Peyer's patch (tissue), 4 donors: ENCODE results near the gene ABCA2. TPM values are rescaled to one million over a fixed set of nuclear protein-coding genes. Genes with fewer than 3 reads are reported as not detected.

ENCODE experiments used
- DNase-seq, 3 donors: peaks; one replicate each; pipeline ENCODE4 v3.0.0-alpha.2; 2017 to 2019
- H3K27ac ChIP-seq, 4 donors: fragments of 200-600 bp; sonication (generic); one replicate each; pipeline ENCODE4 v1.5.1; 2016 to 2019
- H3K27me3 ChIP-seq, 2 donors: fragments of 200-600 bp; sonication (generic); one replicate each; pipeline ENCODE4 v1.5.1; 2019
- H3K36me3 ChIP-seq, 3 donors: fragments of 200-600 bp; sonication (generic); one replicate each; pipeline ENCODE4 v1.5.1; 2016 to 2019
- H3K4me1 ChIP-seq, 4 donors: fragments of 200-600 bp; sonication (generic); one replicate each; pipeline ENCODE4 v1.5.1; 2016 to 2019
- H3K4me3 ChIP-seq, 4 donors: fragments of 200-600 bp; sonication (generic); 1 replicate in 3 of 4; 2 replicates in 1 of 4; pipeline ENCODE4 v1.5.1; 2016 to 2019; ENCODE audit warnings: mild to moderate bottlenecking in 1 of 4
- H3K9me3 ChIP-seq, 4 donors: fragments of 200-600 bp; sonication (generic); one replicate each; pipeline ENCODE4 v1.5.1; 2016 to 2019; ENCODE audit warnings: mild to moderate bottlenecking in 1 of 4
- POLR2A ChIP-seq, 2 donors: fragments of 450-650 bp; IDR thresholded peaks; one replicate each; pipeline ENCODE4 v1.5.1; 2017; ENCODE audit warnings: antibody characterized with exemption in 2 of 2, mild to moderate bottlenecking in 2 of 2, moderate library complexity in 2 of 2
- total RNA-seq, 4 donors: library from RNA; depleted of rRNA; stranded (reverse); fragments of >200 nt; gene quantifications; one replicate each; pipeline ENCODE4 v1.1.0, GENCODE V29; 2016
- TF ChIP-seq, protein P1 (sequence below), 6 experiments: fragments of 450-650 bp in 4 of 6; fragments of 200-600 bp in 2 of 6; sonication (generic) in 1 of 6; IDR thresholded peaks; one replicate each; pipeline ENCODE4 v1.5.1; 2017 to 2019; ENCODE audit warnings: antibody characterized with exemption in 6 of 6, mild to moderate bottlenecking in 3 of 6, moderate library complexity in 1 of 6

Gene ABCA2
- total RNA-seq, 4 donors from 2014 or later = 46.4 to 69.0 (median 49.0) TPM

DNA sequence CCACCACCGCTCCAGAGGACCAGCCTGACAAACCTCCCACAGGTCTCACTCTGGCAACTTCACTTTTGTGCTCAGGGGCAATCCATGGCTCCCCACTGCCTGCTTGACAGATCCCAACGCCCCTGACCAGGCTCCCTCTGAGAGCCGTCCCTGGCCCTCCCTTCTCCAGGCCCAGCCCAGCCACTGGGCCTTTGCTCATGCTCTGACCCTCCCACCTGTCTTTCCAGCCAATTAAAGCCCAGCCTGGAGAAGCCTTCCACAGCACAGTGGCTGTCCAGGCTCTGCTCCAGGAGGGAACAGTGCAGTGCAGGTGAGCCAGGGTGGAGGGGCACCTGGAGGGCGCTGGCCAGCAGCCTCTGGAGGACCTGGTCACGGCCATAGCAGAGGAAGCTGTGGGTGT lies 22.5 kb upstream of the ABCA2 start:
- no peak overlapping the region for H3K27ac ChIP-seq
- H3K36me3 ChIP-seq = no peaks in the 10 kb centered on the region
- peaks cover 15 to 46% (median 21%) of the 10 kb centered on the region in 4 donors for H3K4me1 ChIP-seq
- H3K9me3 ChIP-seq = no peaks in the 10 kb centered on the region
- no peak for DNase-seq
- peaks cover 0 to 29% of the 10 kb centered on the region in 2 donors for H3K27me3 ChIP-seq
- H3K4me3 ChIP-seq = no peak overlapping the region
- TF ChIP-seq, protein P1, sequence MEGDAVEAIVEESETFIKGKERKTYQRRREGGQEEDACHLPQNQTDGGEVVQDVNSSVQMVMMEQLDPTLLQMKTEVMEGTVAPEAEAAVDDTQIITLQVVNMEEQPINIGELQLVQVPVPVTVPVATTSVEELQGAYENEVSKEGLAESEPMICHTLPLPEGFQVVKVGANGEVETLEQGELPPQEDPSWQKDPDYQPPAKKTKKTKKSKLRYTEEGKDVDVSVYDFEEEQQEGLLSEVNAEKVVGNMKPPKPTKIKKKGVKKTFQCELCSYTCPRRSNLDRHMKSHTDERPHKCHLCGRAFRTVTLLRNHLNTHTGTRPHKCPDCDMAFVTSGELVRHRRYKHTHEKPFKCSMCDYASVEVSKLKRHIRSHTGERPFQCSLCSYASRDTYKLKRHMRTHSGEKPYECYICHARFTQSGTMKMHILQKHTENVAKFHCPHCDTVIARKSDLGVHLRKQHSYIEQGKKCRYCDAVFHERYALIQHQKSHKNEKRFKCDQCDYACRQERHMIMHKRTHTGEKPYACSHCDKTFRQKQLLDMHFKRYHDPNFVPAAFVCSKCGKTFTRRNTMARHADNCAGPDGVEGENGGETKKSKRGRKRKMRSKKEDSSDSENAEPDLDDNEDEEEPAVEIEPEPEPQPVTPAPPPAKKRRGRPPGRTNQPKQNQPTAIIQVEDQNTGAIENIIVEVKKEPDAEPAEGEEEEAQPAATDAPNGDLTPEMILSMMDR (IDR thresholded peaks at IDR 0.05) = no peak
- TF ChIP-seq POLR2A (IDR thresholded peaks at IDR 0.05) = no peak

DNA sequence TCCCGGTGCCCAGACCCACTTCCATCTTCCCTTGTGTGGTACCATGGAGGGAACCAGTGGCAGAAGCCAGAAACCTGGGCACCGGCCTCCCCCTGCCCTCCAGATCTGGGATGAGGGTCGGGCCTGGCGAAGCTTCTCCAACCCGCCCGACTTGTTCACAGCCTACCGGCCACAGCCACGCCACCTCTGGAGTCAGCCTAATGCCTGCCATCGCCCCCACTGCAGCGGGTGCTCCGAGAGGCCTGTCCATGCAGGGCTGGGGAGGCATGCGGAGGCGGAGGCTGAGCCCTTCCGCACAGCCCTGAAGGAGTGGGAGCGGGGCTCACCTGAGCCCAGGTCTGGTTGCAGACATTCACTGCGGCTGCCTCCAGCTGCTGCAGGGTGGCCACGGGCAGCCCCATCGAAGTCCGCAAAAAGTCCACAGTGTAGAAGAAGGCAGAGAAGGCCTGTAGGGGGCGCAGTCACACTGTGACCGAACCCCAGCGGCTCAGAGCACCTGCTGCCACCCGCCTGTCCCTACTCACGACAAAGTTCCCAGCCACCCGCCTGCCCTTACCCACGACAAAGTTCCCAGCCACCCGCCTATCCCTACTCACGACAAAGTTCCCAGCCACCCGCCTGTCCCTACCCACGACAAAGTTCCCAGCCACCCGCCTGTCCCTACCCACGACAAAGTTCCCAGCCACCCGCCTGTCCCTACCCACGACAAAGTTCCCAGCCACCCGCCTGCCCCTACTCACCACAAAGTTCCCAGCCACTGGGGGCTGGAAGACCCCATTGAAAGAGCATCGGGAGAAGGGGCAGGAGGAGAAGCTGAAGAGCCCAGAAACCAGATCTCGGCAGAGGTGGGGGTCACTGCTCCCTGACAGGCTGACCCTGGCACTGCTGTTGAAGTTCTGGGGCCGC lies 21.8 kb upstream of the ABCA2 start:
- Histone ChIP-seq H3K27me3 (peaks cover 0 to 29% of the 10 kb centered on the region in 2 donors), H3K9me3 (no peaks in the 10 kb centered on the region), H3K36me3 (no peaks in the 10 kb centered on the region), H3K4me1 (peaks cover 12 to 45% (median 23%) of the 10 kb centered on the region in 4 donors), H3K4me3 (no peak overlapping the region), H3K27ac (no peak overlapping the region)
- peak; percentile 31 to 85 (median 80) for DNase-seq
- no peak for TF ChIP-seq POLR2A (IDR thresholded peaks at IDR 0.05)
- TF ChIP-seq, protein P1 (IDR thresholded peaks at IDR 0.05) = peak in 4 of 6 experiments; percentile 44 to 76 (median 71)

DNA sequence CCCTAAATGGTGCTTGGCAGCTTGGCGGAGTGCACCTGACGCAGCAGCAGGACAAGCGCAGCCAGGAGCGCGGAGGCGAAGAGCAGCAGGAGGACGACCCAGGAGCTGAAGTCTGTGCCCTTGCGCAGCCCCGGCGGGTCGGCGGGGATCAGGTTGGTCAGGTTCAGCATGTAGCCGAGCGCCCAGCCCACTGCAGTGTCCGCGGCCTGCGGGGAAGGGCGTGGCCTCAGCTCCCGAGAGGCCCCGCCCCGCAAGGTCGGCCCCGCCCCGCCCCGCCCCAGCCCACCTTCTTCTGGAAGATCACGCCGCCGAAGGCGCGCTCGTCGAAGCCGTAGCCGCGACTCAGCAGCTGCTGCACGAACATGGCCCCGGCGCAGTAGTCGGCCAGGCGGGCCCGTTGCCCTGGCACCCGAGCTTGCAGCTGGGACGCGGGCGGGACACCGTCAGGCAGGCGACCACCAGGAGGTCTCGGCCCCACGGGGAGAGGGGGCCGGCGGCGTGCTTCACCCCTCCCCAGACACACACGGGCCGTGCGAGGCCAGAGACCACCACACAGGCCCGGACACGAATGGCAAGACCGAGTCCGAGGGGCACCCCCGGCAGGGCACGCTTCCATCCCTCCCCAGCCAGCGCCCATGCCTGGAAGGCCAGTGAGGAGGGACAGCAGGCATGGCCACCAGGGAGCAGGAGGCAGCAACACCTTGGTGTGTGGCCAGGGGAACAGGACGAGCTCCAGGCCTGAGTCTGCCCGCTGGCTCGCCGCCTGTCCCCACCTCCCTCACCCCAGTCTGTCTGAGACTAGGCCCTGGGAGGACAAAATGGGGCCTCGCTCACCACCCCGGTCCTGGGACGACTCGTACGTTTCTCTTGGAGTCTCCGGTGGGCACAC lies 20.9 kb upstream of the ABCA2 start:
- TF ChIP-seq POLR2A (IDR thresholded peaks at IDR 0.05) = no peak
- TF ChIP-seq, protein P1 (IDR thresholded peaks at IDR 0.05) = no peak
- Histone ChIP-seq H3K36me3 (no peaks in the 10 kb centered on the region), H3K4me3 (no peak overlapping the region), H3K4me1 (peaks cover 12 to 45% (median 20%) of the 10 kb centered on the region in 4 donors), H3K27me3 (peaks cover 0 to 32% of the 10 kb centered on the region in 2 donors), H3K9me3 (no peaks in the 10 kb centered on the region), H3K27ac (no peak overlapping the region)
- DNase-seq = no peak

DNA sequence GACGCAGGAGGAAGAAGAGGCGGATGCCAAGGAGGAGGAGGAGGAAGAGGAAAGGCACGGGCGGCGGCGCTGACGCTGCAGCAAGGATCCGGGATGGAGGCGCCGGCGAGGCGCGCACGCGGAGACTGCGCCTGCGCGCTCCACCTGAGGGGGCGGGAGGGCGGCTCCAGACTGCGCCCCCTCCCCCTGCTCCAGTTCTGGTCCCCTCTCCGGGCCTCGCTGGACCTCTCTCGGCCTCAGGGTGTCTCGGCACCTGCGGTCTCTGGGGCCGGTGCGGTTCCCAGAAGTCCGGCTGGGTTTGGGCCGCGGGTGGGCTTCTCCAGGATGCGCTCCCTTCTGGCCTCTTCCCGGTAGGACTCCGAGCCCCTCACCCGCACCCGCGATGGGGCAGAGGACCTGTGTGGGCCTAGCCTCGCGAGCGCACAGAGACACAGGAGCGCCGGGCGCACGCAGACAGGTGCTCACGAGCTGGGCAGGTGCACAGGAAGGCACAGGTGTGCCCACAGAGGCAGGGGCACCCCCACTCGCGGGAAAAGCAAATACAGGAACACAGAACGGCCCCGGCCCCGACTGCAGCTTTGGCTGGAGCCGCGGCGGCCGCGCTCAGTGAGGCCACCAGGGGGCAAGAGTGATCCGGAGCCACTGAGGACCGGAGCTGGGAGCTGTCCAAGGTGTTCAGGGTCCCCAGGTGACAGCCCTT lies 18.2 kb upstream of the ABCA2 start, which contains the start of gene NPDC1:
NPDC1 (minus strand) TSS at position 90 of the 700 bp plus-strand sequence. CDS start 188 bp downstream, outside the sequence.
- Histone ChIP-seq H3K27ac (peak within 1 kb of the TSS in 3 of 4 donors; percentile 46 to 62 (median 57)), H3K27me3 (peaks cover 0 to 23% of the 10 kb centered on the region in 2 donors), H3K36me3 (no peaks in the 10 kb centered on the region), H3K4me3 (peak within 1 kb of the TSS; percentile 28 to 63 (median 48)), H3K4me1 (peaks cover 5 to 42% (median 10%) of the 10 kb centered on the region in 4 donors), H3K9me3 (no peaks in the 10 kb centered on the region)
- peak; percentile 73 to 92 (median 89) for DNase-seq
- TF ChIP-seq, protein P1 (IDR thresholded peaks at IDR 0.05) = peak; percentile 62 to 88 (median 82)
- no peak for TF ChIP-seq POLR2A (IDR thresholded peaks at IDR 0.05)
